Measurements from ENCODE around the gene BABAM2. TPM values are rescaled to one million over a fixed set of nuclear protein-coding genes. Genes with fewer than 3 reads are reported as not detected.

BABAM2 gene
- total RNA-seq, 1 experiment from 2014 or later = 57.6 TPM

- no peak overlapping the region for H3K27ac Mint-ChIP-seq (ENCODE audit: low read depth, unreplicated experiment)
- CTCF ChIA-PET = interaction anchor here (0.5 kb wide), 1 partner anchor 19 kb away, joined by 3 read pairs; no protein-coding TSS in a partner anchor
Measured at GRCh38 chr2:28365158-28365557, 474.6 kb downstream of the BABAM2 start.

GRCh38 chr2:28366149-28366495, 475.6 kb downstream of the BABAM2 start:
- H3K27me3 Mint-ChIP-seq (ENCODE audit: insufficient read depth, unreplicated experiment) = no peaks in the 10 kb centered on the region
- no TSS peak for BruUV-seq (replicated peaks)

More at GRCh38 chr2:28365158-28365557, 474.6 kb downstream of the BABAM2 start:
- DNase-seq (ENCODE audit: unreplicated experiment) = no peak
- Mint-ChIP-seq H3K4me1 (ENCODE audit: insufficient read depth, unreplicated experiment) (peaks cover 6% of the 10 kb centered on the region), H3K9me3 (ENCODE audit: unreplicated experiment) (no peaks in the 10 kb centered on the region), H3K27me3 (ENCODE audit: insufficient read depth, unreplicated experiment) (no peaks in the 10 kb centered on the region), H3K36me3 (ENCODE audit: insufficient read depth, unreplicated experiment) (no peaks in the 10 kb centered on the region), H3K4me3 (ENCODE audit: unreplicated experiment) (no peak overlapping the region)
- intact Hi-C loops (cut with micrococcal nuclease) = no loop called here
- no TSS peak for BruUV-seq (replicated peaks)
- POLR2A ChIA-PET = interaction anchor here (0.8 to 1.0 kb wide), 2 partner anchors 21 to 31 kb away, joined by 3 read pairs; no protein-coding TSS in a partner anchor
- TF ChIP-seq CTCF (IDR thresholded peaks at IDR 0.05; ENCODE audit: unreplicated experiment) = no peak

GRCh38 chr2:28366496-28367282, 476.2 kb downstream of the BABAM2 start:
- intact Hi-C loops (cut with micrococcal nuclease) = no loop called here
- H3K27ac Mint-ChIP-seq (ENCODE audit: low read depth, unreplicated experiment) = no peak overlapping the region
- TF ChIP-seq CTCF (IDR thresholded peaks at IDR 0.05; ENCODE audit: unreplicated experiment) = no peak
- no TSS peak for BruUV-seq (replicated peaks)
- no peaks in the 10 kb centered on the region for H3K9me3 Mint-ChIP-seq (ENCODE audit: unreplicated experiment)
- CTCF ChIA-PET = interaction anchor here (0.7 kb wide), 2 partner anchors 297 to 501 kb away, joined by 3 to 4 read pairs; no protein-coding TSS in a partner anchor
- no peak overlapping the region for H3K4me3 Mint-ChIP-seq (ENCODE audit: unreplicated experiment)
- peaks cover 11% of the 10 kb centered on the region for H3K4me1 Mint-ChIP-seq (ENCODE audit: insufficient read depth, unreplicated experiment)
- H3K27me3 Mint-ChIP-seq (ENCODE audit: insufficient read depth, unreplicated experiment) = no peaks in the 10 kb centered on the region
- no peak for DNase-seq (ENCODE audit: unreplicated experiment)
- POLR2A ChIA-PET = interaction anchor here (0.7 kb wide), 1 partner anchor 27 kb away, joined by 3 read pairs; no protein-coding TSS in a partner anchor
- H3K36me3 Mint-ChIP-seq (ENCODE audit: insufficient read depth, unreplicated experiment) = no peaks in the 10 kb centered on the region

More at GRCh38 chr2:28366149-28366495, 475.6 kb downstream of the BABAM2 start:
- no peaks in the 10 kb centered on the region for H3K36me3 Mint-ChIP-seq (ENCODE audit: insufficient read depth, unreplicated experiment)
- H3K4me1 Mint-ChIP-seq (ENCODE audit: insufficient read depth, unreplicated experiment) = peaks cover 10% of the 10 kb centered on the region
- DNase-seq (ENCODE audit: unreplicated experiment) = no peak
- intact Hi-C loops (cut with micrococcal nuclease) = no loop called here
- H3K4me3 Mint-ChIP-seq (ENCODE audit: unreplicated experiment) = no peak overlapping the region
- H3K27ac Mint-ChIP-seq (ENCODE audit: low read depth, unreplicated experiment) = no peak overlapping the region
- no peak for TF ChIP-seq CTCF (IDR thresholded peaks at IDR 0.05; ENCODE audit: unreplicated experiment)
- ChIA-PET POLR2A (no interaction called here), CTCF (interaction anchor here (0.7 kb wide), 1 partner anchor 298 kb away, joined by 4 read pairs; no protein-coding TSS in a partner anchor)
- H3K9me3 Mint-ChIP-seq (ENCODE audit: unreplicated experiment) = no peaks in the 10 kb centered on the region

GRCh38 chr2:28367667-28368356, 477.3 kb downstream of the BABAM2 start:
- ChIA-PET POLR2A (interaction anchor here (0.7 to 2.5 kb wide), 2 partner anchors 10 to 28 kb away, joined by 3 to 20 read pairs; no protein-coding TSS in a partner anchor), CTCF (interaction anchor here (1.0 kb wide), 1 partner anchor 86 kb away, joined by 3 read pairs; no protein-coding TSS in a partner anchor)
- Mint-ChIP-seq H3K27me3 (ENCODE audit: insufficient read depth, unreplicated experiment) (no peaks in the 10 kb centered on the region), H3K4me1 (ENCODE audit: insufficient read depth, unreplicated experiment) (peaks cover 11% of the 10 kb centered on the region), H3K36me3 (ENCODE audit: insufficient read depth, unreplicated experiment) (no peaks in the 10 kb centered on the region), H3K9me3 (ENCODE audit: unreplicated experiment) (no peaks in the 10 kb centered on the region), H3K27ac (ENCODE audit: low read depth, unreplicated experiment) (no peak overlapping the region), H3K4me3 (ENCODE audit: unreplicated experiment) (no peak overlapping the region)
- BruUV-seq (replicated peaks) = no TSS peak
- intact Hi-C loops (cut with micrococcal nuclease) = no loop called here
- no peak for DNase-seq (ENCODE audit: unreplicated experiment)
- TF ChIP-seq CTCF (IDR thresholded peaks at IDR 0.05; ENCODE audit: unreplicated experiment) = no peak

Data from MCF 10A (cell line).